ENCODE data around the gene RELL2. TPM values are rescaled to one million over a fixed set of nuclear protein-coding genes. Genes with fewer than 3 reads are reported as not detected.

Gene RELL2
- total RNA-seq, 3 donors from 2014 or later (not counting 1 experiment from before 2014, with no cell fraction given), result 5.7 to 6.6 (median 6.1) TPM

DNA sequence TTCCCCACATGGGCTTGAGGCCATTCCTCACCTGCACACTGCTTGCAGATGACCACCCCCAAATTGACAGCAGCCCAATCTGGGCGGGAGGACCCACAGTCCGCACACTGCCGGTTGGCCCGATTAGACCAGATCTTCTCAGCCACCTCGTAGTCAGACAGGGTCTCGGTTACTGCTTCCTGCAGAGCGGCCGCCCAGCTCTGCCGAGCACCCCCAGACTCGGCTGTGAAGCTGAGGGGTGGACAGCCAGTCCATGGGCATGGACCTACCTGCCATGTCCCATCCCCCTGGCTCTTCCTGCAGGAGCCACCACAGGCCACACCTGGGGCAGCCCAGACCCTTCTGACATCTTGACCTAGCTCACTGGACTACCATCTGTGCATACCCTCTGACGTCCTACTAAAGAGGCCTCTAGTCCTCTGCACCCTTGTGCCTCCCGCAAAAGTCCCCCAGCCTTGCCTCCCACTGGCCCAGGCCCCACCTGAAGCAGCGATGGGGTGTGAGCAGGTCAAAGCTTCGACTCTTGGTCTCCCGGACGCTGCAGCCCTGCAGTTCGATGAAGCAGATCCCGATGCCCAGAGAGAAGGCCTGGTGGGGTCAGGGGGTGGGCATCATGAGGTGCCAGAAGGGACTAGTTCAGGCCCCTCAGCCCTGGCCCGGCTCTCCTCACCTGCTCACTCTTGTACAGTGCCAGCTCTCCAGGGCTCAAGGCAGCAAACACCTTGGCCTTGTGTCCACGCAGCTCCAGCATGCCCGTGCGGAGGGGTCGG is 35.5 kb downstream of the RELL2 start:
- Mint-ChIP-seq H3K27ac (no peak overlapping the region), H3K4me1 (no peaks in the 10 kb centered on the region), H3K4me3 (no peak overlapping the region), H3K36me3 (no peaks in the 10 kb centered on the region), H3K27me3 (ENCODE audit: low read depth in 2 of 2) (no peaks in the 10 kb centered on the region), H3K9me3 (no peaks in the 10 kb centered on the region)
- Histone ChIP-seq H3K27ac (ENCODE audit: low read length) (no peak overlapping the region), H3K27me3 (ENCODE audit: control insufficient read depth, insufficient read depth, low read length) (no peaks in the 10 kb centered on the region), H3K4me3 (ENCODE audit: low read length) (no peak overlapping the region), H3K4me1 (ENCODE audit: control insufficient read depth, insufficient read depth, low read length) (no peaks in the 10 kb centered on the region), H3K36me3 (ENCODE audit: control insufficient read depth, insufficient read depth, low read length) (peaks cover 2% of the 10 kb centered on the region), H3K9me3 (ENCODE audit: control insufficient read depth, insufficient read depth, low read length) (no peaks in the 10 kb centered on the region)
- DNase-seq (no peak), ATAC-seq (no peak)
- intact Hi-C loops (cut with micrococcal nuclease), result no loop called here
- WGBS (ENCODE audit: insufficient coverage), result 94% methylated on average over 23 of the region's 23 CpGs
- TF ChIP-seq CTCF (IDR thresholded peaks at IDR 0.05), result no peak

DNA sequence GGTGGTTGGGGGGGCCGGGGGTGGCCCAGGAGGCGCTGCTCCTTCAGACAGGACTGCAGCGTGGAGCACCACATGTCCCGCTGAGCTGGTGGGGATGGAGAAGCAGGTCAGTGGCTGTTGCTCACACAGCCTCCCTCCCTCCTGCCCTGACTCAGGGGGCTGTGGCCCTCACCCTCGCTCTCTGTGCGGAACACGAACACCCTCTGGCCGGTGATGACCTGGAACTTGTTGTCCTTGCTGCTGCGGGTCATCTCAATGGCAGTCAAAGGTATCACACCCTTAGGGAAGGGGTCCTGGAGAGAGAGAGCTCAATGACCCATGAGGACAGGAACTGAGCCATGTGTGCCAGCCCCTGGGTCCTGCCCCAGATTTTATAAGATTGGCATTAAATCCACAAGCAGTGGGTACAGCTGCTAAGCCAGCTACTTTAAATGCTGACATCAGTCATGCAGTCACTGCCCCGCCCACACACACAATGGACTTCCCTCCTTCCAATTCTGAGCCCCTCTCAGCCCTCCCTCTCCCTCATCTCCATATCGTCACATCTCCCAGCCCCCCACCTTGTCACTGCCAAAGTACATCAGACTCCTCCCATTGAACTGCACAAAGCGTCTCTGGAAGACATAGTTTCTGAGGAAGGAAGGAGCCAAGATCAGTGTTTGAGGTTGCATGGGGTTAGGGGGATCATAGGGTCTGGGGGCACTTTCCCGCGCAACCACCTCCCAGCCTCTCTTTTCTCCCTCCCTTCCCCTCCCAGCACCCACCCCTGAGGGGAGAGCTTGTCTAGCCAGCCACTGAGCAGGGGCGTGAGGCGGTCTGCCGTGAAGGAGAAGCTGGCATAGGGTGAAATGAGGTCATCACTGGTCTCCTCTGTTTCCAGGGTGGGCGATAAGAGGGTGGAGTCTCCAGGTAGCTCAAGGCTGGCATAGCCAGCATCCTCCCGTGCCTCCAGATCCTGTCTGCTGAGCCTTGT is 36.3 kb downstream of the RELL2 start:
- Mint-ChIP-seq H3K36me3 (no peaks in the 10 kb centered on the region), H3K27ac (no peak overlapping the region), H3K27me3 (ENCODE audit: low read depth in 2 of 2) (no peaks in the 10 kb centered on the region), H3K4me1 (peaks cover 0 to 2% of the 10 kb centered on the region in 2 donors), H3K4me3 (no peak overlapping the region), H3K9me3 (no peaks in the 10 kb centered on the region)
- Histone ChIP-seq H3K4me1 (ENCODE audit: control insufficient read depth, insufficient read depth, low read length) (no peaks in the 10 kb centered on the region), H3K27me3 (ENCODE audit: control insufficient read depth, insufficient read depth, low read length) (no peaks in the 10 kb centered on the region), H3K4me3 (ENCODE audit: low read length) (no peak overlapping the region), H3K27ac (ENCODE audit: low read length) (no peak overlapping the region), H3K9me3 (ENCODE audit: control insufficient read depth, insufficient read depth, low read length) (no peaks in the 10 kb centered on the region), H3K36me3 (ENCODE audit: control insufficient read depth, insufficient read depth, low read length) (peaks cover 2% of the 10 kb centered on the region)
- WGBS (ENCODE audit: insufficient coverage), result 91% methylated on average over 15 of the region's 19 CpGs
- ATAC-seq (no peak), DNase-seq (no peak)
- TF ChIP-seq CTCF (IDR thresholded peaks at IDR 0.05), result no peak
- intact Hi-C loops (cut with micrococcal nuclease), result no loop called here

DNA sequence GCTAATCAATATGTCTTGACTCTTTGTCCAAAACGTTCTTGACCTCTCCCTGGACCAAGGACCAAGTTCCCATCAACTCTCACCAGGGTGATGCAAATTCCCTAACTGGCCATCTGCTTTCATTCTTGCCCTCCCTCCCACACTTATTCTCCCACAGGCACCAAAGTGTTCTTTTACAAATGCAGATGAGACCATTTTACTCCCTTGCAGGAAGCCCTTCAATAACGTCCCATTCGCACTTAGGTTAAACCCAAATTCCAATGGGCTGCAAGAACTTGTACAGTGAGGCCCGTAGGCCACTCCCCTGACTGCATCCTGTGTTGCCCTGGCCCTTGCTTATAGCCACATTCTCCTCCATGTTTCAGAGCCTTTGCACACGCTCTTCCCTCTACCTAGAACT is 38.0 kb downstream of the RELL2 start:
- Mint-ChIP-seq H3K27me3 (ENCODE audit: low read depth in 2 of 2) (no peaks in the 10 kb centered on the region), H3K9me3 (no peaks in the 10 kb centered on the region), H3K4me1 (peaks cover 0 to 11% of the 10 kb centered on the region in 2 donors), H3K36me3 (no peaks in the 10 kb centered on the region), H3K27ac (no peak overlapping the region), H3K4me3 (no peak overlapping the region)
- ATAC-seq, result no peak
- H3K27me3 ChIP-seq (ENCODE audit: control insufficient read depth, insufficient read depth, low read length), result no peaks in the 10 kb centered on the region
- intact Hi-C loops (cut with micrococcal nuclease), result no loop called here
- no peak overlapping the region for H3K27ac ChIP-seq (ENCODE audit: low read length)
- no peaks in the 10 kb centered on the region for H3K9me3 ChIP-seq (ENCODE audit: control insufficient read depth, insufficient read depth, low read length)
- DNase-seq, result no peak
- H3K4me3 ChIP-seq (ENCODE audit: low read length), result no peak overlapping the region
- H3K4me1 ChIP-seq (ENCODE audit: control insufficient read depth, insufficient read depth, low read length), result no peaks in the 10 kb centered on the region
- H3K36me3 ChIP-seq (ENCODE audit: control insufficient read depth, insufficient read depth, low read length), result peaks cover 2% of the 10 kb centered on the region
- no peak for TF ChIP-seq CTCF (IDR thresholded peaks at IDR 0.05)
- WGBS (ENCODE audit: insufficient coverage), result 85% methylated on average over 5 of the region's 5 CpGs

Measured in natural killer cell (primary cell).